NCI-H748 (cell line): ENCODE results near the gene MED19.
"Not testable (repeated sequence)": the region's sequence is repeated elsewhere in the genome, so short reads cannot be mapped to it uniquely, and the experiment has no call there.

Source experiments
- DNase-seq: peaks from one replicate; lab custom pipeline; 2025; ENCODE audit not compliant: unreplicated experiment; lab: John Stamatoyannopoulos, UW

Gene MED19

GRCh38 chr11:57711414-57712255 lies at the start of gene MED19:
MED19 (minus strand) TSS chr11:57712215; CDS start chr11:57712179, 36 bp downstream.
- DNase-seq: peak; percentile 98

DNA sequence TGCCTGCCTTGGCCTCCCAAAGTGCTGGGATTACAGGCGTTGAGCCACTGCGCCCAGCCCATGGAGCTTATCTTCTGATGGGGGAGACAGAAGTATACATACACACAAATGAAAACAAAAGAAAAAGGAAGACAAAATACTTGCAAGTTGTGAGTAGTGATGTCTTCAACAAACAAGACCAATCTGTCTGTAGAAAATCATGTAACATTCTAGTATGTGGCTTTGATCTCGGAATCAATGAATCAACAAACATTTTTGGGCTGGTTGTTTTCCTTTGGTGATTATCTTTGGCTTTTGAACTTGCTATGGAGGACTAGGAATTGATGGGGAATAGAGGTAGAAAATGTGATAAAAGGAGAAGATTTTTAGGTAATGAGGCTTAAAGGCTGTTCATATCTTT lies 46.2 kb upstream of the MED19 start:
- DNase-seq: no peak

GRCh38 chr11:57752954-57753353 lies 40.9 kb upstream of the MED19 start:
- DNase-seq: no peak

DNA sequence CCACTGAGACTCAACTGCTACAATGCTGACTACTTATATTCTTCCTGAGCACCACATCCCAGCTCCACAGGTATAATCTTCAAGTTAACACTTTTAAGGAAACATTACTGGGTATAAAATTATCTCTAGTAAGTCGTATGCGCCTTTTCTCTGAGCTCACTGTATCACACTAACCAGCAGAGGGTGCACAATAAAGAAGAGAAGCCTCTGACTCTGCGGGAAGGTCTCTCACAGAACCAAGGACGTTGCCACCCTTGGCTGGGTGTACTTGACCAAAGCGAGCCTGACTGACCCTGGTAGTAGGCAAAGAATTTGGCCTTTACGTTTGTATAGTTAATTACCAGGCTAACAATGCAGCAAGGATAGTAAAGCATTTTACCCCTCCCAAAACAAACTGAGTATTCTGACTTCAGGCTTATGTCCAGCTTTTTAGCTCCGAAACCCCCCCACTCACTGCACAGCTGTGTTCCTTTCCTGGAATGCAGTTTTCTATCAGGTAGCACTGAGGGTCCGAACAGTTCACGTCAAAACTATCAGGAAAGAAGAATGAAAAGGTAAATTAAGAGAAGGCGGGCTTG lies 39.8 kb upstream of the MED19 start, which contains the start of gene BTBD18:
TSS of gene BTBD18 (minus strand) at position 144 of the 578 bp plus-strand sequence. CDS start 631 bp downstream, outside the sequence.
- DNase-seq: peak; percentile 59

GRCh38 chr11:57751176-57751575 lies 39.2 kb upstream of the MED19 start:
- no peak for DNase-seq

DNA sequence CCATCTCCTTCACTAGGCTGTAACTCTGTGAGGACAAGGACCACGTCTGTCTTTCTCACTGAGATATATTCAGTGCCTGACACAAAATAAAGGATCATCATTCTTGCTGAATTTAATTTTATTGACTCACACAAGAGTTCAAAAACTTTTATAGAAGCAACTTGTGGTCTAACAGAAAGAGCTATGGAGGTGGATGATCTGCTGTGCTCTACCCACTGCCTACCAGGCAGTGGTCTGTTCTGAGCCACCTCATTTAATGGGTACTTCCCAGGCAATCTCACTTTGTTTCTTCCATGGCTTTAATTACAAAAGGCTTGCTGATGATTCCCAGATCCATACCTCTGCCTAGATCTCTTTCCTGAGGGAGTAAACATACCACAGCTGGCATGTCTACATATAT lies 34.9 kb upstream of the MED19 start:
- DNase-seq: no peak

GRCh38 chr11:57745206-57745605 lies 33.2 kb upstream of the MED19 start:
- DNase-seq: no peak

DNA sequence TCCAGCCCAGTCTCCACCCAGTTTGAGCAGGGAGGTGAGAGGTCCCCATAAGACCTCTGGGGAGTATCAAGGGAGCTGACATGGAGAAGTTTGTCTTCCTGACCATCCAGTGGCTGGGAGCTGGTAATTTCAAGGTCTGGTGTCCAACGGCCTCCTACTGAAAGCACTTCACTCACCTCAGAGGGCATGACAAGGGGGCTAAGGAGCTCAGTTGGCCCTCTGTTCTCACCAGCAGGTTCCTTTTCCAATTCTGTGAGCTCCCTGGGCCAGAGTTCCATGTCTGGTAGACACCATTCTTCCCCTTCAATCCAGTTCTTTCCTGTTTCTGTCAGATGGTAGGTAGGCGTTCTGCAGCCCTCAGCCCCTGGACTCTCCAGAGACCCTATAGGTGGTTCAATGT lies 32.3 kb upstream of the MED19 start:
- no peak for DNase-seq

GRCh38 chr11:57742087-57742452 lies 30.1 kb upstream of the MED19 start:
- no peak for DNase-seq

- DNase-seq: peak; percentile 98
Observed at GRCh38 chr11:57741132-57742086, 29.4 kb upstream of the MED19 start, which contains the start of gene SELENOH. SELENOH (plus strand) TSS chr11:57741491; CDS start chr11:57741596, 105 bp downstream.

GRCh38 chr11:57735619-57736298 lies 23.7 kb upstream of the MED19 start:
- DNase-seq: no peak

- no peak for DNase-seq
Observed at GRCh38 chr11:57732661-57733060, 20.6 kb upstream of the MED19 start.

GRCh38 chr11:57729479-57729878 lies 17.5 kb upstream of the MED19 start:
- no peak for DNase-seq

DNA sequence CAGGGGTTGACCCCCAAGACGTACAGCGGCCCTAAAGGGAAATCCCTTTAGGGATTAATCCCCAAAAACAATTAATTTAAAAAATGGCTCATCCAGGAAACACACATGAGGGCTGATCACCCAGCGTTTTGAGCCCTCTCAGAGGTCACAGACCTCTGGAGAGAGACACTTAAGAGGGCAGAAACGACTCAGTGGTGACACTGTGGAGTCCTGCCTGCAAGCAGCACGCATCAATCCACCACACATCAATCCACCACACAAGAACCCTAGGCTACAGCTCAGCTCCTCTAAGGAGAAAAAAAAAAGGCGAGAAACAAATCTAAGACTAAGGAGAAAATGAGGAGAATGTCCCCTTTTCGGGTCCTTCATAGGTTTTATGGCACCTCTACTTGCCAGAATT lies 16.8 kb upstream of the MED19 start:
- no peak for DNase-seq

GRCh38 chr11:57727185-57727584 lies 15.2 kb upstream of the MED19 start:
- DNase-seq: no peak

- DNase-seq: not testable (repeated sequence)
Observed at GRCh38 chr11:57716726-57717125, 4.7 kb upstream of the MED19 start.

GRCh38 chr11:57713835-57714234 lies 1.8 kb upstream of the MED19 start:
- no peak for DNase-seq

GRCh38 chr11:57712256-57713150 lies 488 bp upstream of the MED19 start, which contains the start of gene TMX2:
TMX2 (plus strand) TSS chr11:57712593; CDS start chr11:57712619, 26 bp downstream.
- peak; percentile 99 for DNase-seq

GRCh38 chr11:57709802-57710367 lies 2.1 kb downstream of the MED19 start:
- no peak for DNase-seq
